Fibroblast of the aortic adventitia (primary cell): ENCODE results near the gene RABL2A. TPM values are rescaled to one million over a fixed set of nuclear protein-coding genes. Genes with fewer than 3 reads are reported as not detected.
"Not testable (repeated sequence)": the region's sequence is repeated elsewhere in the genome, so short reads cannot be mapped to it uniquely, and the experiment has no call there.

Experiments
- DNase-seq: peaks from one replicate; pipeline ENCODE4 v3.0.0-alpha.2; 2010; ENCODE audit warnings: low read depth
- H3K4me3 ChIP-seq: 2 replicates; pipeline ENCODE4 v1.5.1; 2011; ENCODE audit warnings: low read depth, mild to moderate bottlenecking, control low read depth, low read length, moderate library complexity
- total RNA-seq: library from RNA; depleted of rRNA; stranded (reverse); fragments of >200 nt; gene quantifications from 2 replicates; pipeline ENCODE4 v1.2.3, GENCODE V29; 2012; ENCODE audit warnings: low replicate concordance
- TF ChIP-seq, protein P1 (sequence below): IDR thresholded peaks from 2 replicates; pipeline ENCODE4 v1.5.1; 2011; ENCODE audit warnings: mild to moderate bottlenecking, low read length, control low read depth, inconsistent platforms; ENCODE audit not compliant: insufficient read depth

The RABL2A gene
- total RNA-seq, 1 donor, result 12.0 TPM

DNA sequence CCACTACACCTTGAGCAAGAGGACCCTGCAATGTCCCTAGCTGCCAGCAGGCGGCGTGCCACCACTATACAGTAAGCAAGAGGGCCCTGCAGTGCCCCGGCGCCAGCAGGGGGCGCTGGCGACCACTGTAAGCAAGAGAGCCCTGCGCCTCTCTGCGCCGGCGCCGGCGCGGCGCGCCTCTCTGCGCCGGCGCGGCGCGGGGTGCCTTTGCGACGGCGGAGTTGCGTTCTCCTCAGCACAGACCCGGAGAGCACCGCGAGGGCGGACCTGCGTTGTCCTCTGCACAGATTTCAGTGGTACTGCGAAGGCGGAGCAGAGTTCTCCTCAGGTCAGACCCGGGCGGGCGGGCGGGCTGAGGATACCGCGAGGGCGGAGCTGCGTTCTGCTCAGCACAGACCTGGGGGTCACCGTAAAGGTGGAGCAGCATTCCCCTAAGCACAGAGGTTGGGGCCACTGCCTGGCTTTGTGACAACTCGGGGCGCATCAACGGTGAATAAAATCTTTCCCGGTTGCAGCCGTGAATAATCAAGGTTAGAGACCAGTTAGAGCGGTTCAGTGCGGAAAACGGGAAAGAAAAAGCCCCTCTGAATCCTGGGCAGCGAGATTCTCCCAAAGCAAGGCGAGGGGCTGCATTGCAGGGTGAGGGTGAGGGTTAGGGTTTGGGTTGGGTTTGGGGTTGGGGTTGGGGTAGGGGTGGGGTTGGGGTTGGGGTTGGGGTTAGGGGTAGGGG, 24.9 kb upstream of the RABL2A start:
- H3K4me3 ChIP-seq, result not testable (repeated sequence)
- TF ChIP-seq, protein P1, sequence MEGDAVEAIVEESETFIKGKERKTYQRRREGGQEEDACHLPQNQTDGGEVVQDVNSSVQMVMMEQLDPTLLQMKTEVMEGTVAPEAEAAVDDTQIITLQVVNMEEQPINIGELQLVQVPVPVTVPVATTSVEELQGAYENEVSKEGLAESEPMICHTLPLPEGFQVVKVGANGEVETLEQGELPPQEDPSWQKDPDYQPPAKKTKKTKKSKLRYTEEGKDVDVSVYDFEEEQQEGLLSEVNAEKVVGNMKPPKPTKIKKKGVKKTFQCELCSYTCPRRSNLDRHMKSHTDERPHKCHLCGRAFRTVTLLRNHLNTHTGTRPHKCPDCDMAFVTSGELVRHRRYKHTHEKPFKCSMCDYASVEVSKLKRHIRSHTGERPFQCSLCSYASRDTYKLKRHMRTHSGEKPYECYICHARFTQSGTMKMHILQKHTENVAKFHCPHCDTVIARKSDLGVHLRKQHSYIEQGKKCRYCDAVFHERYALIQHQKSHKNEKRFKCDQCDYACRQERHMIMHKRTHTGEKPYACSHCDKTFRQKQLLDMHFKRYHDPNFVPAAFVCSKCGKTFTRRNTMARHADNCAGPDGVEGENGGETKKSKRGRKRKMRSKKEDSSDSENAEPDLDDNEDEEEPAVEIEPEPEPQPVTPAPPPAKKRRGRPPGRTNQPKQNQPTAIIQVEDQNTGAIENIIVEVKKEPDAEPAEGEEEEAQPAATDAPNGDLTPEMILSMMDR, result peak; percentile 10
- DNase-seq, result peak; percentile 37

DNA sequence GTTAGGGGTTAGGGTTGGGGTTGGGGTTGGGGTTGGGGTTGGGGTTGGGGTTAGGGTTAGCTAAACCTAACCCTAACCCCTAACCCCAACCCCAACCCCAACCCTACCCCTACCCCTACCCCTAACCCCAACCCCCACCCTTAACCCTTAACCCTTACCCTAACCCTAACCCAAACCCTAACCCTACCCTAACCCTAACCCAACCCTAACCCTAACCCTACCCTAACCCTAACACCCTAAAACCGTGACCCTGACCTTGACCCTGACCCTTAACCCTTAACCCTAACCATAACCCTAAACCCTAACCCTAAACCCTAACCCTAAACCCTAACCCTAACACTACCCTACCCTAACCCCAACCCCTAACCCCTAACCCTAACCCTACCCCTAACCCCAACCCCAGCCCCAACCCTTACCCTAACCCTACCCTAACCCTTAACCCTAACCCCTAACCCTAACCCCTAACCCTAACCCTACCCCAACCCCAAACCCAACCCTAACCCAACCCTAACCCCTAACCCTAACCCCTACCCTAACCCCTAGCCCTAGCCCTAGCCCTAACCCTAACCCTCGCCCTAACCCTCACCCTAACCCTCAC, 24.1 kb upstream of the RABL2A start:
- DNase-seq, result no peak
- peak overlapping the region; percentile 69 for H3K4me3 ChIP-seq
- TF ChIP-seq, protein P1, result no peak

DNA sequence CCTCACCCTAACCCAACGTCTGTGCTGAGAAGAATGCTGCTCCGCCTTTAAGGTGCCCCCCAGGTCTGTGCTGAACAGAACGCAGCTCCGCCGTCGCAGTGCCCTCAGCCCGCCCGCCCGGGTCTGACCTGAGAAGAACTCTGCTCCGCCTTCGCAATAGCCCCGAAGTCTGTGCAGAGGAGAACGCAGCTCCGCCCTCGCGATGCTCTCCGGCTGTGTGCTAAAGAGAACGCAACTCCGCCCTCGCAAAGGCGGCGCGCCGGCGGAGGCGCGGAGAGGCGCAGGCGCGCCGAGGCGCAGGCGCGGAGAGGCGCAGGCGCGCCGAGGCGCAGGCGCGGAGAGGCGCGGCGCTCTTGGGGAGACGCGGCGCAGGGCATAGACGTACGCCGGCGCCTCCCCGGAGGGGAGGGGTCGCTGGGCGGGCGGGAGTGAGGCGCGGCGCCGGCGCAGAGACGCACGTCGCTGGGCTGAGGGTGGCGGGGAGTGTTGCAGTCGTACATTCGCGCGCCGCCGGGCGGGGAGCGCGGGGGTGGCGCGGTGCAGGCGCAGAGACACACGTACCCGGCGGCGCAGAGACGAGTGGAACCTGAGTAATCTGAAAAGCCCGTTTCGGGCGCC, 23.5 kb upstream of the RABL2A start:
- peak overlapping the region; percentile 69 for H3K4me3 ChIP-seq
- DNase-seq, result peak; percentile 69

DNA sequence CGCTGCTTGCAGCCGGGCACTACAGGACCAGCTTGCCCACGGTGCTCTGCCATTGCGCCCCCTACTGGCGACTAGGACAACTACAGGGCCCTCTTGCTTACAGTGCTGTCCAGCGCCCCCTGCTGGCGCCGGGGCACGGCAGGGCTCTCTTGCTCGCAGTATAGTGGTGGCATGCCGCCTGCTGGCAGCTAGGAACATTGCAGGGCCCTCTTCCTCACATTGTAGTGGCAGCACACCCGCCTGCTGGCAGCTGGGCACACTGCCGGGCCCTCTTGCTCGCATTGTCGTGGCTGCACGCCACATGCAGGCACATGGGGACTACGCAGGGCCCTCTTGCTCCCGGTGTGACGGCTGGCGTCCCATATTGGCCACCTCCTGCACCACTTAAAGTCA, 23.0 kb upstream of the RABL2A start:
- TF ChIP-seq, protein P1, result peak; percentile 80
- H3K4me3 ChIP-seq, result peak overlapping the region; percentile 35
- peak; percentile 82 for DNase-seq

DNA sequence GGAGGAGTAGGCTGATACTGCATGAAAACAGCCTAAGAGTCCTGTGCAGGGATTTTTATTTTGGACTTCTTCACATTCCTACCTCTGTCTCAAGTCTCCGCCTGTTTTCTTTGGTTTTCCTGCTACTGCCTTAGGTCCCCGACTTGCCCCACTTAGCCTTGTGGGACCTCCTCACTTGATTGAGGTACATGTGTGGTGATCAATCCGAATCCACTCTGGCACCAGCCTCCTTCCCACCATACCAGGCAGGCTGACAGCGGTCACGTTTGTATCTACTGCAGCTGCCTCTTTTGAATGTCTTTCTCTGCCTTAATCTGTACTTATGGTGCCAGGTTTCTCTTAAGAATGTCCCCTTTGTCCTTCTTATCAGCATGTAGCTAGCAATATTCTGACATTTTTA, 22.4 kb upstream of the RABL2A start:
- DNase-seq, H3K4me3 ChIP-seq: not testable (repeated sequence)

DNA sequence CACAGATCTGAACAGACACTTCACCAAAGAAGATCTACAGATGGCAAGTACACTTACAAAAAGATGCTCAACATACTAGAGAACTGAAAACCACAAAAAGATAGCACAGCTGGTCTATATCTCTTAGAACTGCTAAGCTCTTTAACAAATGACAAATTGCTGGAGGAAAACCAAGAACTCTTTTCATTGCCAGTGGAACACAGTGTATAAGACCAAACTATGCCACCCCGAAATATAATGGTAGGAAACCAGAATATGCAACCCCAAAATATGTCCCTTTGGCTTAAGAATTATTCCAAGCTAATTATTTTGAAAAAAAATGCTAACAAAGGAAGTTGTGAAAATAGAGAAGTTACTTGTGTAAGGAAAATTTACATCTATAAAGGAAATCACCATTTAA, 21.0 kb upstream of the RABL2A start:
- H3K4me3 ChIP-seq, DNase-seq: not testable (repeated sequence)

DNA sequence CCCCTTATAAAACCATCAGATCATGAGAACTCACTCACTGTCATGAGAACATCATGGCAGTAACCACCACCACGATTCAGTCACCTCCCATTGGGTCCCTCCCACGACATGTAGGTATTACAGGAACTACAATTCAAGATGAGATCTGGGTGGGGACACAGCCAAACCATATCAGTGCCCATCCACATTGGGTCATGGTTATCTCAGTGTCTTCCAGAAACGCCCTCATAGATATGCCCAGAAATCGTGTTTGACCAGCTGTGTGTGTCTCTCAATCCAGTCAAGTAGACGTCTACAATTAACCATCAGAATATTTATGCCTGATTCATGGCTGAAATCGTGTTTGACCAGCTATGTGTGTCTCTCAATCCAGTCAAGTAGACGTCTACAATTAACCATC, 17.2 kb upstream of the RABL2A start:
- not testable (repeated sequence) for DNase-seq, H3K4me3 ChIP-seq

DNA sequence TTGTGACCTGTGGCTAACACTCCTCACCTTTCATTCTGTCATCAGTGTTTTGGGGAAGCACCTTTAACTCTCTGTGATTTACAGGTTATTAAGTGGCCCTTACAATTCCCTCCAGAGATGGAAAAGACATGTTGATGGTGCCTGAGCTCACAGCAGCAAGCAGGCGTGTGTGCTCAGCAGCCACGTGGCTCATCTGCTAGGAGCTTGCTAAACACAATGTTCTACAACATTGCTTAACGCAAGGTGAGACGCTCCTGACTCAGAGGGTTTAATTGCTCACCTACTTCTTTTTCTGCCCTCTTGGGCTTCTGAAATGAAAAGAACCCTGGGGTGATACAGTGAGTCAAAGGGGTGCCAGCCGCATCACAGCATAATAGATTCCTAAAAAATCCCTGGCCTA, 6.1 kb upstream of the RABL2A start:
- DNase-seq, result not testable (repeated sequence)

DNA sequence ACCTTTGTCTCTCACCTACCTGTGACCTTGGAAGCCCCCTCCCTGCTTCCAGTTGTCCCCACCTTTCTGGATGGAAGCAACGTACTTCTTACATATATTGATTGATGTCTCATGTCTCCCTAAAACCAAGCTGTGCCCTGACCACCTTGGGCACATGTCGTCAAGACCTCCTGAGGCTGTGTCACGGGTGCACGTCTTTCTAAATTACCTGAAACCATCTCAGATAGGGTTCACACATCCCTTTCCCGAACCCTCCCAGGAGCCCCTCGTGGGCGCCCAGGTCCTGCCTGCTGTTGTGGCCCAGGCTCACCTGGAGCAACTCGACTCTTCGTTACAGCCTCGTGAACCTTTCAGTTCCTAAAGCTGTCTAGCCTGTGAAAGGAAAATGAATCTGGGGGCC, 1.2 kb upstream of the RABL2A start:
- DNase-seq, result not testable (repeated sequence)
- peak overlapping the region; percentile 28 for H3K4me3 ChIP-seq

More for the DNA sequence above, 6.1 kb upstream of the RABL2A start:
- not testable (repeated sequence) for H3K4me3 ChIP-seq

DNA sequence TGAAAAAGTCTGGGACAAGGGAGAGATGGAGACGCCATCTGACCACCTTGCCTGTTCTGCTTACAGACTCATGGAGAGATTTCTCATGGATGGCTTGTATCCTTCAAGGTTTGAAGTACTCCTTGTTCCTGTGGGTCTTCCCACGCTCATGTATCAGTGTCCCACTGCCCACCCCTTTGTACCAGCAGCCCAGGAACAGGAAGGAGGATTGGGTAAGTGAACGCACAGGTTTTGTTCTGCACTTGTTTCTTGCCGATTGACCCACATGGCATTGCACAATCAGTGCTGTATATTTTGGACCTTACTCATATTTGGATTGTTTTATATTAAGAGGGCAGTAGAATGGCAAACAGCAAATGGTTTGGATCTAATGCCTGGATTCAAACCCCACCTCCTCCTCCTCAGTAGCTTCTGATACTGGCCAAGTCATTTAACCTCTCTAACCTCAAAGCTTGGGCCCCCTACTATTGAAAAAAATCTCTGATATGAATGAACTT, 5.8 kb downstream of the RABL2A start:
- not testable (repeated sequence) for H3K4me3 ChIP-seq, DNase-seq

DNA sequence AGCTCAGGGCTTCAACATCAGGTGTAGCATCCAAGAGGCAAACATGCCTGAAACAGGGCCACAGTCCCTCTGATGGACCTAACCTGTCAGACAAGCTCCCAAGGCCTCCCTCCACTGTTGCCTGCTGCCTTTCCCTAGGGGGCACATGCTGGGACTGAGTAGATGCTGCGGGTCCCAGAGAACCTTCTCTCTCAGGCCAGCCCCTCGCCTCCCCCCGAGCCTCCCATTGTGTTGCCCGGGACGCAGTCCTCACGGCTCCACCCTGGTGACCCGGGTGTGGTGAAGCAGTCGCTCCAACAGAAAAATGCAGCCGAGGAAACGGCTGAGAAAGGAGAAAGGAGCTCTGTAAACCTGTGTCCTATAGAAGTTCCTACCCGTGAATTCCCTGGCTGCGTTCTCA, 8.3 kb downstream of the RABL2A start:
- H3K4me3 ChIP-seq, DNase-seq: not testable (repeated sequence)

DNA sequence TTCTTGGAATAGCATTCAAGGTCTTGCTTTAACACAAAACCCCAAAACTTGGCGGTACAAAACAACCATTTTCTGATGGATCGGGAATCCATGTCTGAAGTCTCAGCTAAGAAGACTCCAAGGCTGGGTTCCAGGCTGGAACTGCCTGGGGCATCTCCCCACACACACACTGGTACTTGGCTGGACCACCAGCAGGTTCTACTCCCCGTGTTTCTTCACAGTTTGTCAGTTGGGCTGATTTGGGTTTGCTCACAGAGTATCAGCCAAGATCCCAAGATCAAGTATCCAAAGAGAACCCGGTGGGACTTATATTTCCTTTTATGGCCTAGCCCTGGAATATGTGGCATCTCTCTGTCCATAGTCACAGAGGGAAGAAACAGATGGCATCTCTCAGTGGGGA, 9.2 kb downstream of the RABL2A start:
- H3K4me3 ChIP-seq, DNase-seq: not testable (repeated sequence)

DNA sequence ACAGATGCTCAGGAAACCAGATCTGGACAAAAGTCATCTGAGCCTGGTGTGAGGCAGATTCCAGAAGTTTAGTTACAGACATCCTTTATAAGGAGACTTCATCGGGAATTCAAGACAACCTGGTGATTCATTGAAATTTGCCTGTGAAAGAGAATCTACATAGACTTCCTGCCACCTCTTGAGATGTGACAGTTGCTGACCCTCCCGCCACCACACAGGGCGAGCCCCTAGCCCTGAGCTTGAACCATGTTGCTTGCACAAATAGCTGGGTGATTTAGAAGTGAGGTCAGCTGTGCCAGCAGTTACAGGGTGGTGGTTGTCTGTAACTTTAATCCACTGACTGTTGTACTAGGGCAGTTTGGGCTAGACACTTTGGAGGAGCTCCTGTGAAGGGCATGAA, 11.0 kb downstream of the RABL2A start:
- H3K4me3 ChIP-seq, DNase-seq: not testable (repeated sequence)

DNA sequence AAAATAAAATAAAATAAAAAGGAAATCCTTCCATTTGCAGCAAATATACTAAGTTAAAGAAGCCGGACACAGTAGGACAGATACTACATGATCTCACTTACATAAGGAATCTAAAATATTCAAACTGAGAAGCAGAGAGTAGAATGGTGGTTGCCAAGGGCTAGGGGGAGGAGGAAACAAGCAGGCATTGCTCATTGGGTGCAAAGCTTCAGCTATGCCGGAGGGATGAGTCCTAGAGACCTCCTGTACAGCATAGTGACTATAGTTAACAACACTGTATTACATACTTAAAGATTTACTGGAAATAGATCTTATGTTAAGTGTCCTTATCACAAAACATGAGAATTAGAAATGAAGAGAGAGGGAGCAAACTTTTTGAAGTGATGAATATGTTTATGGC, 19.2 kb downstream of the RABL2A start:
- DNase-seq, H3K4me3 ChIP-seq: not testable (repeated sequence)
